PC-9 (cell line): ENCODE data around the gene STX7. TPM values are rescaled to one million over a fixed set of nuclear protein-coding genes. Genes with fewer than 3 reads are reported as not detected.

ENCODE experiments used
- BruUV-seq: library from RNA; stranded (reverse); fragments of 400-500 nt; replicated peaks from 2 replicates; lab custom pipeline; 2021; lab: Mats Ljungman, UMichigan
- CTCF ChIA-PET: fragments of 300-600 bp; sonication (Branson Sonifier 250); formaldehyde crosslinking; loops from one replicate; lab custom pipeline; 2022; ENCODE audit warnings: antibody characterized with exemption; lab: Charles Lee
- POLR2A ChIA-PET: fragments of 300-600 bp; sonication (Branson Sonifier 250); formaldehyde crosslinking; loops from one replicate; lab custom pipeline; 2022; ENCODE audit warnings: antibody characterized with exemption; ENCODE audit not compliant: unreplicated experiment; lab: Charles Lee
- DNase-seq, 2 experiments: peaks; one replicate each; pipeline versions ENCODE4 v3.0.0 to v3.0.0-alpha.2; 2015 to 2022; ENCODE audit warnings: mixed read lengths in 1 of 2
- H2AFZ ChIP-seq: fragments of 200-600 bp; sonication (generic); 2 replicates; pipeline ENCODE4 v1.8.1; 2017; ENCODE audit warnings: antibody characterized with exemption
- H3F3A ChIP-seq: fragments of 200-600 bp; sonication (generic); 2 replicates; pipeline ENCODE4 v1.8.1; 2017; ENCODE audit warnings: antibody characterized with exemption, mild to moderate bottlenecking, low read depth; ENCODE audit not compliant: insufficient read depth
- H3K27ac ChIP-seq: fragments of 200-600 bp; sonication (generic); 2 replicates; pipeline ENCODE4 v1.6.1; 2016; ENCODE audit warnings: mixed run types
- H3K27me3 ChIP-seq: fragments of 200-600 bp; sonication (generic); 2 replicates; pipeline ENCODE4 v1.6.1; 2016; ENCODE audit warnings: low read depth, mixed run types; ENCODE audit not compliant: insufficient read depth
- H3K36me3 ChIP-seq: fragments of 200-600 bp; sonication (generic); 2 replicates; pipeline ENCODE4 v1.6.1; 2016; ENCODE audit warnings: low read depth, mixed run types
- H3K4me1 ChIP-seq: fragments of 200-600 bp; sonication (generic); replicated peaks from 2 replicates; pipeline ENCODE4 v1.6.1; 2016; ENCODE audit warnings: mixed run types; ENCODE audit not compliant: insufficient read depth
- H3K4me2 ChIP-seq: fragments of 200-600 bp; sonication (generic); 2 replicates; pipeline ENCODE4 v1.6.1; 2017; ENCODE audit warnings: mixed run types
- H3K4me3 ChIP-seq: fragments of 200-600 bp; sonication (generic); 2 replicates; pipeline ENCODE4 v1.6.1; 2016; ENCODE audit warnings: mixed run types
- H3K79me2 ChIP-seq: fragments of 200-600 bp; sonication (generic); 2 replicates; pipeline ENCODE4 v1.6.1; 2017; ENCODE audit warnings: low read depth, mixed run types
- H3K9me2 ChIP-seq: fragments of 200-600 bp; sonication (generic); 2 replicates; pipeline ENCODE4 v1.8.1; 2017; ENCODE audit warnings: mild to moderate bottlenecking; ENCODE audit not compliant: insufficient read depth
- H3K9me3 ChIP-seq: fragments of 200-600 bp; sonication (generic); 2 replicates; pipeline ENCODE4 v1.8.1; 2016; ENCODE audit warnings: low read depth; ENCODE audit not compliant: insufficient read depth
- H4K20me1 ChIP-seq: fragments of 200-600 bp; sonication (generic); 2 replicates; pipeline ENCODE4 v1.8.1; 2017; ENCODE audit not compliant: insufficient read depth
- EZH2 ChIP-seq: fragments of 200-600 bp; sonication (generic); IDR thresholded peaks from 2 replicates; pipeline ENCODE4 v1.8.0; 2017; ENCODE audit warnings: antibody characterized with exemption, low read depth
- intact Hi-C: fragments of 100-400 bp; cut with micrococcal nuclease; formaldehyde crosslinking; loops from one replicate; pipeline ENCODE4 v1.10.0; 2022; ENCODE audit not compliant: unreplicated experiment
- total RNA-seq: library from RNA; stranded (reverse); gene quantifications from 2 replicates; pipeline ENCODE4 v1.2.3, GENCODE V29; 2021
- TF ChIP-seq, protein P1 (sequence below): fragments of 200-600 bp; sonication (generic); conservative IDR thresholded peaks from 2 replicates; pipeline ENCODE4 v1.6.1; 2017; ENCODE audit warnings: mixed run types, antibody characterized with exemption, mild to moderate bottlenecking, moderate library complexity

The STX7 gene
- total RNA-seq, 1 experiment from 2014 or later: 40.7 TPM

DNA sequence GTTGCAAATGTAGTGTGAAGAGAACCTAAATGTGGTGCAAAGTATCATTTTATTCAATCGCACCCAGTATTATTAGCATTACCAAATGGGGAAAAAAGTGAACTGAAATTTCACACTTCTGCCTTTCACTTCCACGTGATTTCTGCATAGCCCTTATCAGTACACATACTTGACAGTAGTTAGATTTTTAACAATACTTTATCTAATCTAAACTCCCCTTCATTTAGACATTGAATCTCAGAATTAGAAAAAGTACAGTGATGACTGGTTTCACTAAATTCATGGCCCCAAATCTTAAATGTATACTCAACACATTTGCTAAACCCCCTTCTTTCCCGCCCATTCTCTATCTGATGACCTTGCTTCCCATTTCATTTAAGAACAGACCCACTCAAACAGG is 14.3 kb downstream of the STX7 start:
- Histone ChIP-seq H3K9me2 (no peaks in the 10 kb centered on the region), H3K4me3 (no peak overlapping the region), H3K4me1 (no peaks in the 10 kb centered on the region), H3K9me3 (no peaks in the 10 kb centered on the region), H2AFZ (no peak overlapping the region), H3F3A (no peaks in the 10 kb centered on the region), H3K27me3 (no peaks in the 10 kb centered on the region), H3K4me2 (no peak overlapping the region), H3K79me2 (0 out of 2 replicates have a peak, but pooled peaks cover 3% of the 10 kb centered on the region), H3K27ac (no peak overlapping the region), H4K20me1 (no peaks in the 10 kb centered on the region), H3K36me3 (peaks cover 7% of the 10 kb centered on the region)
- ChIA-PET POLR2A (no interaction called here), CTCF (no interaction called here)
- TF ChIP-seq, protein P1, sequence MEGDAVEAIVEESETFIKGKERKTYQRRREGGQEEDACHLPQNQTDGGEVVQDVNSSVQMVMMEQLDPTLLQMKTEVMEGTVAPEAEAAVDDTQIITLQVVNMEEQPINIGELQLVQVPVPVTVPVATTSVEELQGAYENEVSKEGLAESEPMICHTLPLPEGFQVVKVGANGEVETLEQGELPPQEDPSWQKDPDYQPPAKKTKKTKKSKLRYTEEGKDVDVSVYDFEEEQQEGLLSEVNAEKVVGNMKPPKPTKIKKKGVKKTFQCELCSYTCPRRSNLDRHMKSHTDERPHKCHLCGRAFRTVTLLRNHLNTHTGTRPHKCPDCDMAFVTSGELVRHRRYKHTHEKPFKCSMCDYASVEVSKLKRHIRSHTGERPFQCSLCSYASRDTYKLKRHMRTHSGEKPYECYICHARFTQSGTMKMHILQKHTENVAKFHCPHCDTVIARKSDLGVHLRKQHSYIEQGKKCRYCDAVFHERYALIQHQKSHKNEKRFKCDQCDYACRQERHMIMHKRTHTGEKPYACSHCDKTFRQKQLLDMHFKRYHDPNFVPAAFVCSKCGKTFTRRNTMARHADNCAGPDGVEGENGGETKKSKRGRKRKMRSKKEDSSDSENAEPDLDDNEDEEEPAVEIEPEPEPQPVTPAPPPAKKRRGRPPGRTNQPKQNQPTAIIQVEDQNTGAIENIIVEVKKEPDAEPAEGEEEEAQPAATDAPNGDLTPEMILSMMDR: no peak
- TF ChIP-seq EZH2: no peak
- no TSS peak for BruUV-seq
- no peak for DNase-seq
- intact Hi-C loops: no loop called here

DNA sequence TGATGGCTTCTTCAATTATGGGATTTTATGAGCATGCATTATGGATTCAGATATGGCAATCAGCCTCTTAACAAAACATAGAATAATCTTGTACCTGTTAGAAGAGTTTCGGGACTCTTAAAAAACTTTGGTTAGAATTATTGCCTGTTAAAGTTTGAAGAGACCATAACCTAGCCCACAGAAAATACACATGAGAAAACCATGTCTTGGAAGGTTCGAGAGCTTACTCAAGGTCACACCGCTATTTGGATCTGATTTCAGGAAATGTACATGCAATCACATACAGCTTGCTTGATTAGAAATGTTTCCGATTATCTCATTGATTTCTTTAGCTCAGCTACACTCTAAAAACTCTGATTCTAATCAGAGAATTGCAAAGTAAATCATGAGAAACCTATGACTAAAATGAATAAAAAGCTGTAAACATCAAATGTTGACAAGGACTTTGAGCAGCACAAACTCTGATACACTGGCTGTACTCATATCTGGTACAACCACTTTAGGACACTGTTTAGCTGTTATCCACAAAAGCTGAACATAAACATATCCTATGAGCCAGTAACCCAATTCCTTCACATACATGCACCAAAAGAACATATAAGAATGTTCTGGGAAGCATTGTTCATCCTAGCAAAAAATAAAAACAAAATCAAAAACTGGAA is 16.3 kb downstream of the STX7 start:
- no peak for DNase-seq
- ChIA-PET CTCF (interaction anchor here (0.5 kb wide), 1 partner anchor 239 kb away, joined by 3 read pairs; no protein-coding TSS in a partner anchor), POLR2A (no interaction called here)
- Histone ChIP-seq H3K79me2 (0 out of 2 replicates have a peak, but pooled peaks cover 5% of the 10 kb centered on the region), H4K20me1 (0 out of 2 replicates have a peak, but pooled peaks cover 4% of the 10 kb centered on the region), H3K36me3 (peaks cover 7% of the 10 kb centered on the region), H3K27me3 (no peaks in the 10 kb centered on the region), H3K9me3 (no peaks in the 10 kb centered on the region), H3F3A (no peaks in the 10 kb centered on the region), H3K27ac (no peak overlapping the region), H3K4me2 (no peak overlapping the region), H3K4me1 (no peaks in the 10 kb centered on the region), H3K4me3 (no peak overlapping the region), H2AFZ (no peak overlapping the region), H3K9me2 (no peaks in the 10 kb centered on the region)
- intact Hi-C loops: no loop called here
- TF ChIP-seq EZH2: no peak
- TF ChIP-seq, protein P1: no peak
- BruUV-seq: no TSS peak

DNA sequence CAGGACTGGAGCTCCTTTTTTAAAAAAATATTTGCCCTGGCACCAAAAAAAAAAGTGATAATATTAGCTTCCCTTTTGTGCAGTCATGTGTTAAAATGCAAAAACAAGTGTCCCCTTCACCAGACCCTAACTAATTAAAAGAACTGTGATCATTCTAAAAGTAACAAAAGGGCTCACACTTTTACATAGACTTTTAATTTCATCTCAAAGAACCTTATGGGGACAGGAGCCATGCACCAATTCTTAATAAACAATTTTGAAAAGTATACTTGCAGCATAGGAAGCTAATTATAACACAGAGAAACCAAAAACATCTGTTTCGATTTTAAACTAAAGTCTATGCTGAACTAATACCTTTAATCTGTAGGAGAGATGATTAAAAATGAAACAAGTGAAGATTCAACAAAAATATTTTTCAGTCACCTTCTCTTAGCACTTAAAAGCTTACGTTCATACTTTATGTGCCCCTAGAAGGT is 17.3 kb downstream of the STX7 start:
- 0 out of 2 replicates have a peak, but pooled peaks cover 5% of the 10 kb centered on the region for H3K79me2 ChIP-seq
- ChIA-PET CTCF (interaction anchor here (0.5 kb wide), 1 partner anchor 238 kb away, joined by 3 read pairs; no protein-coding TSS in a partner anchor), POLR2A (no interaction called here)
- no peak overlapping the region for H3K4me3 ChIP-seq
- BruUV-seq: no TSS peak
- TF ChIP-seq EZH2: no peak
- TF ChIP-seq, protein P1: no peak
- no peak for DNase-seq
- no peaks in the 10 kb centered on the region for H3K27me3 ChIP-seq
- intact Hi-C loops: no loop called here
- H3K9me2 ChIP-seq: no peaks in the 10 kb centered on the region
- H3K36me3 ChIP-seq: peaks cover 7% of the 10 kb centered on the region
- H2AFZ ChIP-seq: no peak overlapping the region
- no peak overlapping the region for H3K27ac ChIP-seq
- no peaks in the 10 kb centered on the region for H3F3A ChIP-seq
- no peaks in the 10 kb centered on the region for H3K4me1 ChIP-seq
- no peaks in the 10 kb centered on the region for H3K9me3 ChIP-seq
- H4K20me1 ChIP-seq: 0 out of 2 replicates have a peak, but pooled peaks cover 4% of the 10 kb centered on the region
- H3K4me2 ChIP-seq: no peak overlapping the region
